ENCODE data around the gene ZNF319.

Gene ZNF319

GRCh38 chr16:57999971-58000705, at the start of gene ZNF319:
Gene ZNF319 (minus strand): TSS chr16:58000672. CDS start chr16:57998265, 2,407 bp downstream.
- DNase-seq: no peak

- DNase-seq: no peak
Measured at GRCh38 chr16:58049232-58050185, 49.0 kb upstream of the ZNF319 start.

GRCh38 chr16:58048494-58049231, 48.2 kb upstream of the ZNF319 start:
- DNase-seq: no peak

- no peak for DNase-seq
Measured at GRCh38 chr16:58047557-58048348, 47.3 kb upstream of the ZNF319 start.

- no peak for DNase-seq
Measured at GRCh38 chr16:58046936-58047335, 46.5 kb upstream of the ZNF319 start.

GRCh38 chr16:58046054-58046881, 45.8 kb upstream of the ZNF319 start:
- DNase-seq: no peak

- DNase-seq: no peak
Measured at GRCh38 chr16:58045096-58045495, 44.6 kb upstream of the ZNF319 start.

GRCh38 chr16:58044266-58045019, 44.0 kb upstream of the ZNF319 start:
- DNase-seq: no peak

- DNase-seq: no peak
Measured at GRCh38 chr16:58043571-58044155, 43.2 kb upstream of the ZNF319 start.

- no peak for DNase-seq
Measured at GRCh38 chr16:58042886-58043515, 42.5 kb upstream of the ZNF319 start.

- no peak for DNase-seq
Measured at GRCh38 chr16:58042001-58042885, 41.8 kb upstream of the ZNF319 start.

- DNase-seq: no peak
Measured at GRCh38 chr16:58041628-58041955, 41.1 kb upstream of the ZNF319 start.

- no peak for DNase-seq
Measured at GRCh38 chr16:58040945-58041627, 40.6 kb upstream of the ZNF319 start.

GRCh38 chr16:58040496-58040846, 40.0 kb upstream of the ZNF319 start:
- no peak for DNase-seq

GRCh38 chr16:58039829-58040495, 39.5 kb upstream of the ZNF319 start:
- no peak for DNase-seq

GRCh38 chr16:58038219-58038641, 37.8 kb upstream of the ZNF319 start:
- no peak for DNase-seq

- DNase-seq: no peak
Measured at GRCh38 chr16:58037365-58038057, 37.0 kb upstream of the ZNF319 start.

All from NCI-H1436 (cell line).